HG03442 (cell line): ENCODE data around the gene RAD51B.

Source experiments
- ATAC-seq: cut with Tn5 transposase; IDR thresholded peaks from one replicate; pipeline ENCODE4 v1.9.1; 2021; ENCODE audit warnings: mild to moderate bottlenecking, moderate library complexity; ENCODE audit not compliant: unreplicated experiment

Gene RAD51B

GRCh38 chr14:68446243-68447040 lies 626.9 kb downstream of the RAD51B start:
- no peak for ATAC-seq

- no peak for ATAC-seq
These were observed 628.1 kb downstream of the RAD51B start for GRCh38 chr14:68447581-68448251.

GRCh38 chr14:68448252-68448902 lies 628.8 kb downstream of the RAD51B start:
- ATAC-seq, result no peak

GRCh38 chr14:68449561-68450181 lies 630.1 kb downstream of the RAD51B start:
- ATAC-seq, result no peak

GRCh38 chr14:68450391-68451120 lies 631.0 kb downstream of the RAD51B start:
- ATAC-seq, result no peak

GRCh38 chr14:68451696-68452373 lies 632.3 kb downstream of the RAD51B start:
- ATAC-seq, result no peak

- ATAC-seq, result no peak
These were observed 638.7 kb downstream of the RAD51B start for GRCh38 chr14:68458253-68458652.

GRCh38 chr14:68458840-68459469 lies 639.4 kb downstream of the RAD51B start:
- ATAC-seq, result no peak

GRCh38 chr14:68459480-68460136 lies 640.0 kb downstream of the RAD51B start:
- ATAC-seq, result no peak

GRCh38 chr14:68460541-68460940 lies 641.0 kb downstream of the RAD51B start:
- no peak for ATAC-seq

GRCh38 chr14:68461086-68461485 lies 641.5 kb downstream of the RAD51B start:
- no peak for ATAC-seq

- no peak for ATAC-seq
These were observed 643.1 kb downstream of the RAD51B start for GRCh38 chr14:68462683-68463082.

GRCh38 chr14:68463299-68463698 lies 643.7 kb downstream of the RAD51B start:
- no peak for ATAC-seq

GRCh38 chr14:68463705-68464374 lies 644.3 kb downstream of the RAD51B start:
- ATAC-seq, result no peak

- ATAC-seq, result no peak
These were observed 645.1 kb downstream of the RAD51B start for GRCh38 chr14:68464711-68465110.

GRCh38 chr14:68466491-68466977 lies 647.0 kb downstream of the RAD51B start:
- ATAC-seq, result no peak

- no peak for ATAC-seq
These were observed 647.8 kb downstream of the RAD51B start for GRCh38 chr14:68467425-68467824.

- ATAC-seq, result no peak
These were observed 649.0 kb downstream of the RAD51B start for GRCh38 chr14:68468437-68469207.
